HuH-7.5 (cell line): Measurements from ENCODE around the gene GALNT4.

Source experiments
- DNase-seq: peaks from one replicate; pipeline ENCODE4 v3.0.0; 2011; ENCODE audit warnings: low spot score

Gene GALNT4

GRCh38 chr12:89493670-89494302 is 30.8 kb downstream of the GALNT4 start:
- DNase-seq = no peak

- DNase-seq = peak; percentile 68
These were observed 31.7 kb downstream of the GALNT4 start for GRCh38 chr12:89492883-89493282.

DNA sequence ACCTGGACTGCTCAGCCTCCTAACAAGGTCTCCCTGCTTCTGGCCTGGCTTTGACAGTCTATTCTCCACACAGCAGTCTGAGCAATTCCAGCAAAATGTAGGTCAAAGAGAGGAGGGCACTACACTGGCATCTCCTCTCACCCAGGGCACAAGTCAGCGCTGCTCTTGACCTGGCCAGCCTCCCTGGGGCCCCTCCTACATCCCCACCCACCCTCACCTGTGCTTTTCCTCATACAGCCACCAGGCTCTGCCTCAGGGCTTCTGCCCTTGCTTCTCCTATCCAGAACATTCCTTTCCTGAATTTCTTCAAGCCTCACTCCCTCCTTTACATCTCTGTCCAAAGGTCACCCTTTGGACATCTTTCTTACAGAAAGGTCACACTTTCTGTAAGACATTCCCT is 33.7 kb downstream of the GALNT4 start:
- DNase-seq = no peak

DNA sequence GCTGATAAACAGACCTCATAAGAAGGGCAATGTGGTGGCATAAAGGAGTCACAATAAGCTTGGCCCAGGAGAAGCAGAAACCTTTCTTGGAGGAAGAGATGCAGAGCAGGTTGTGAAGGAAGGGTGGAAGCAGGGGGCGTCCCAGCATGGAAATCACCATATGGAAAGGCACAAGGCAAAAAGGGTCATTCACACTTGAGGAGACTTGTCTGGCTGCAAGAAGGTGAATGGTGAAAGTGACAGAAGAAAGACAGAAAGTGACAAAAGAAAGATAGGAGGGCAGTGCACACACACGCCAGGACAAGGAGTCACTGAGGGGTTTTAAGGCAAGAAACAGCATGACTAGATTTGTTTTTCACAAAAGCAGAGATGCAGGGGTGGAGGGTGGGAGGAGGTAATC is 38.3 kb downstream of the GALNT4 start:
- no peak for DNase-seq

GRCh38 chr12:89484470-89484869 is 40.1 kb downstream of the GALNT4 start:
- DNase-seq = no peak

DNA sequence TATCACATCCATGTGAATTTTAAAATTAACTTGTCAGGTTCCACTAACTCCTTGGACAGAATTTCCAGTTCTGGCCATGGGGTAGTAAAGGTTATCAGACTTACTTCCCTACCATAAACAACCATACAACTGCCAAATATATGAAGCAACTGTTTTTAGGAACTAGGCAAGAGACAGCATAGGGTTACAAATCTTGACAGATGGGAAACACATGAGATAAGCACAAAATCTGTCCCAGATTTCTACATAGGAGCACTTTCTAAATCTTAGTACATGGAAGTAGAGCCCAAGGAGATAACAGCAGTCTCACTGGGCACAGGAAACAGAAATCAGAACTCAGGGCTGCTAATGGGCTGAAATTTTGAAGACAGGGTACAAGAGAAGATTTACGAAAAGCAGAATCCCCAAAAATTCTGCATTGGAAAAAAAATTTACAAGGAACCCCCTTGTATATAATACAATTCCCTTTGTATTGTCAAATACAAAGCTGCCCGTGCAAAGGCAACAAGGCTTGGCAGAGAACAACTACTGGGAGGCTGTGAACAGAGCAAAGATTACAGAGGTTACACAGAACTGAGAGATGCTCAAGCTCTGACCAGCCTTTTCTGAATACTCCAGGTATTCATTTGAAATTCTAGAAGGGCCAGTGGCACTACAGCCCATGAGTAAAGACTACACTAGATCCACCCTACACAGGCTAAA is 43.2 kb downstream of the GALNT4 start:
- DNase-seq = no peak

DNA sequence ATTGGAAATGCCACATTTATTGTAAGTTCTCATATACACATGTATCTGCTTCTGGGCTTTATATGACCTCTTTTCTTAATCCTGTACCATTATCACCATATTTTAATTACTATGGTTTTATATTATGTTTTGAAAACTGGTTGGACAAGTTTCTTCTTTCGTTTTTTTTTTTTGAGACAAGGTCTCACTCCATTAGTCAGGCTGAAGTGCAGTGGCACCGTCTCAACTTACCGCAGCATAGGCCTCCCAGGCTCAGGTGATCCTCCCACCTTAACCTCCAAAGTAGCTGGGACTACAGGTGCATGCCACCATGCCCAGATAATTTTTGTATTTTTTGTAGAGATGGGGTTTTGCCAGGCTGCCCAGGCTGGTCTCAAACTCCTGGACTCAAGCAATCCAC is 44.6 kb downstream of the GALNT4 start:
- no peak for DNase-seq

DNA sequence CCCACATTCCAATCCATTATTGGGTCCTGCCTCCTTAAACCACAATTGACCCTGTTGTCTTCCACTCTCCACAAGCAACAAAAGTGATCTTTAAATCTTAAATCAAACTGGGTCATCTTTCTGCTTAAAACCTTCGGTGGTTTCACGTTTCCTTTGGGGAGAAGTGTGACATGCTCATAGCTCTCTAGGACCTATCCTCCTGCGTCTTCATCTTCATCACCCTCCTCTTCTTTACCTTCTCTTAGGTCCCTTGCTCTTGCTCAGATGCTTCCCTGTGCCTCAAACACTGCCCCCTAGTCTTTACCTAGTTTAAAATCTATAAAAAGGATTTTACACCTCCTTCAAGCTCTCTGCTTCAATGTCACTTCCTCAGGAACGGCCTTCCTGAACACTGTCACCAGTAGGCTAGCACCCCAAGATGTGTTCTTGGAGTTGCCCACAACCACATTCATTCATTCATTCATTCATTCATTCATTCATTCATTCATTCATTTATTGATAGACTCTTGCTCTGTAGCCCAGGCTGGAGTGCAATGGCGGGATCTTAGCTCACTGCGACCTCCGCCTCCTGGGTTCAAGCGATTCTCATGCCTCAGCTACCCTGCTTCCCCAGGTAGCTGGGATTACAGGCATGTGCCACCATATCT is 46.8 kb downstream of the GALNT4 start:
- no peak for DNase-seq

DNA sequence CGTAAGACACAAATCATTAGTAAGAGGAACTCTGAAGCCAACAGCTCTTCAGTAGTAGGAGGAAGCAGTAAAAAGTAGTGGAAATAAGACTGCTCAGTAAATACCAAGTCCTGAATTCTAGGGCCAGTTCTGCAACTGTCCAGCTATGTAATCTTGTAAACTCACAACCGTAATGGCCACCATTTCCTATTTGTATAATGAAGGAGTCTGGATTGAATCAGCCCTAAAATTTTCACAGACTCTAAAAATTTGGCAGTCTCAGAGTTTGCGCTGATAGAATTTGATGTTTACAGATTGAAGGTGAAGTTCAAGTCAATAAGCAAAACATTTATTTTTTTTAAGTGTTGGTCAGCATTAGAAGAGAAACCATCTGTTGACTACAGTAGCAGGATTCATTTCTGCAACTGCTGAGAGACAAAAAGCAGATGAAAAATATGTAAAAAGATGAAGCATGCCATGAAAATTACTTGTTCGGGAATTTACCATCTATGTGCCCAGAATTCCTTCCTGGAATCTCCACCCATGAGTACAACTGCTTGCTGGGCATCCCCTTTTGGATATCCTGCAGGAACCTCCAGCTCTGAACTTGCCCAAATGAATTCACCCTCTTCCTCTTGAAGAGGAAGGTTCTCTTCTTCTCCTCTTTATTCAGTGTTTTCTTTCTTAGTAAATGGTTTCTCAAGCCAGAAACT is 47.5 kb downstream of the GALNT4 start:
- no peak for DNase-seq

- no peak for DNase-seq
These were observed 48.4 kb downstream of the GALNT4 start for GRCh38 chr12:89476232-89476631.

GRCh38 chr12:89475203-89475990 is 49.2 kb downstream of the GALNT4 start:
- DNase-seq = no peak

GRCh38 chr12:89474615-89475014 is 50.0 kb downstream of the GALNT4 start:
- DNase-seq = no peak
